ENCODE measurements around the gene PRR23E. TPM values are rescaled to one million over a fixed set of nuclear protein-coding genes. Genes with fewer than 3 reads are reported as not detected.

PRR23E gene
- polyA plus RNA-seq, 1 of the 3 experiments (the other 2 are of a cell fraction): not detected

GRCh38 chr3:127156338-127157050 lies 36.4 kb upstream of the PRR23E start:
- H3K4me3 ChIP-seq (ENCODE audit: low read depth in 2 of 2, low read length in 1 of 2): no peak overlapping the region
- H3K4me1 ChIP-seq (ENCODE audit: control insufficient read depth in 1 of 2, insufficient read depth in 2 of 2, low read depth in 1 of 2, low read length in 1 of 2): peaks cover 3 to 30% of the 10 kb centered on the region in 2 experiments; a peak in 3 of 4 replicates
- 74% methylated on average over 16 of the region's 16 CpGs for WGBS (ENCODE audit: low lambda C conversion rate)
- H3K79me2 ChIP-seq (ENCODE audit: insufficient read depth): no peaks in the 10 kb centered on the region
- H3K9me2 ChIP-seq: no peaks in the 10 kb centered on the region
- no peaks in the 10 kb centered on the region for H3K9me3 ChIP-seq
- POLR2A ChIA-PET: no interaction called here
- CTCF ChIA-PET: interaction anchor here (0.6 to 1.8 kb wide), 5 partner anchors 12 to 404 kb away, joined by 3 to 7 read pairs (median 3); no protein-coding TSS in a partner anchor
- no peaks in the 10 kb centered on the region for H3K36me3 ChIP-seq (replicated peaks in 1 of 2; ENCODE audit: control insufficient read depth in 1 of 2, insufficient read depth in 2 of 2, low read length in 1 of 2)
- H3K4me2 ChIP-seq: no peak overlapping the region
- H3K27me3 ChIP-seq (ENCODE audit: insufficient read depth): no peaks in the 10 kb centered on the region
- peaks cover 4% of the 10 kb centered on the region for H3F3A ChIP-seq (replicated peaks; ENCODE audit: insufficient read depth)
- H3K9ac ChIP-seq: no peak overlapping the region
- no peak overlapping the region for H3K27ac ChIP-seq (ENCODE audit: low read depth in 2 of 2, low read length in 1 of 2)
- no peak for TF ChIP-seq RAD21 (IDR thresholded peaks at IDR 0.05; ENCODE audit: low read length)
- TF ChIP-seq USF2 (IDR thresholded peaks at IDR 0.05; ENCODE audit: borderline replicate concordance, low read depth, low read length): no peak
- TF ChIP-seq NFIC (IDR thresholded peaks at IDR 0.05; ENCODE audit: borderline replicate concordance): no peak
- no peak for TF ChIP-seq REST (IDR thresholded peaks at IDR 0.05; ENCODE audit: low read depth, low read length)
- no peak for DNase-seq
- no peak overlapping the region for H2AFZ ChIP-seq (ENCODE audit: low read depth)
- no peaks in the 10 kb centered on the region for H4K20me1 ChIP-seq (ENCODE audit: insufficient read depth)

GRCh38 chr3:127157171-127157828 lies 35.6 kb upstream of the PRR23E start:
- H3K9me3 ChIP-seq: no peaks in the 10 kb centered on the region
- no peak overlapping the region for H2AFZ ChIP-seq (ENCODE audit: low read depth)
- no peak overlapping the region for H3K9ac ChIP-seq
- H3K36me3 ChIP-seq (replicated peaks in 1 of 2; ENCODE audit: control insufficient read depth in 1 of 2, insufficient read depth in 2 of 2, low read length in 1 of 2): no peaks in the 10 kb centered on the region
- H3K4me3 ChIP-seq (ENCODE audit: low read depth in 2 of 2, low read length in 1 of 2): no peak overlapping the region
- no peak for DNase-seq
- H4K20me1 ChIP-seq (ENCODE audit: insufficient read depth): no peaks in the 10 kb centered on the region
- H3K79me2 ChIP-seq (ENCODE audit: insufficient read depth): no peaks in the 10 kb centered on the region
- H3K9me2 ChIP-seq: no peaks in the 10 kb centered on the region
- peaks cover 0 to 30% of the 10 kb centered on the region in 2 experiments; a peak in 1 of 4 replicates for H3K4me1 ChIP-seq (ENCODE audit: control insufficient read depth in 1 of 2, insufficient read depth in 2 of 2, low read depth in 1 of 2, low read length in 1 of 2)
- ChIA-PET POLR2A (interaction anchor here (1.2 kb wide), 1 partner anchor 16 kb away, joined by 3 read pairs; no protein-coding TSS in a partner anchor), CTCF (interaction anchor here (0.8 to 1.8 kb wide), 4 partner anchors 15 to 405 kb away, joined by 3 to 7 read pairs (median 4); no protein-coding TSS in a partner anchor)
- no peak overlapping the region for H3K4me2 ChIP-seq
- H3K27me3 ChIP-seq (ENCODE audit: insufficient read depth): no peaks in the 10 kb centered on the region
- H3F3A ChIP-seq (replicated peaks; ENCODE audit: insufficient read depth): no peaks in the 10 kb centered on the region
- H3K27ac ChIP-seq (ENCODE audit: low read depth in 2 of 2, low read length in 1 of 2): no peak overlapping the region
- 47% methylated on average over 8 of the region's 14 CpGs for WGBS (ENCODE audit: low lambda C conversion rate)
- TF ChIP-seq MAX (IDR thresholded peaks at IDR 0.05; ENCODE audit: low read depth): no peak
- TF ChIP-seq POLR2AphosphoS5 (IDR thresholded peaks at IDR 0.05; ENCODE audit: low read depth, low read length): no peak
- no peak for TF ChIP-seq TCF12 (IDR thresholded peaks at IDR 0.05)
- no peak; the same call in 1 of the 2 replicates for TF ChIP-seq GATA2 (CRISPR knock-in tag; IDR thresholded peaks at IDR 0.05)
- no peak for TF ChIP-seq IRF3 (IDR thresholded peaks at IDR 0.05; ENCODE audit: low read depth, low read length)
- no peak for TF ChIP-seq NRF1 (IDR thresholded peaks at IDR 0.05; ENCODE audit: low read depth, low read length)
- no peak for TF ChIP-seq JUND (IDR thresholded peaks at IDR 0.05)
- TF ChIP-seq FOSL2 (IDR thresholded peaks at IDR 0.05; ENCODE audit: borderline replicate concordance, low read depth): no peak
- no peak for TF ChIP-seq RAD21 (IDR thresholded peaks at IDR 0.05; ENCODE audit: low read length)
- TF ChIP-seq CTCF (IDR thresholded peaks at IDR 0.05): no peak
- no peak for TF ChIP-seq MEF2A (IDR thresholded peaks at IDR 0.05; ENCODE audit: borderline replicate concordance, low read depth)
- TF ChIP-seq CHD2 (IDR thresholded peaks at IDR 0.05; ENCODE audit: low read length, partially characterized antibody): no peak
- no peak for TF ChIP-seq NFIC (IDR thresholded peaks at IDR 0.05; ENCODE audit: borderline replicate concordance)
- no peak for TF ChIP-seq RCOR1 (IDR thresholded peaks at IDR 0.05; ENCODE audit: low read length)
- no peak for TF ChIP-seq EZH2phosphoT487 (IDR thresholded peaks at IDR 0.05; ENCODE audit: borderline replicate concordance, low read depth)

Measured in SK-N-SH (cell line).